Testis (tissue), 2 donors: ENCODE results near the gene SARDH.

Experiments used
- CTCF ChIP-seq, 3 experiments: fragments of 450-650 bp in 2 of 3; fragments of 200-600 bp in 1 of 3; sonication (generic) in 1 of 3; IDR thresholded peaks; one replicate each; pipeline ENCODE4 v1.5.1; 2016 to 2019; ENCODE audit warnings: antibody characterized with exemption in 3 of 3, mild to moderate bottlenecking in 2 of 3, moderate library complexity in 1 of 3
- POLR2A ChIP-seq: fragments of 450-650 bp; IDR thresholded peaks from one replicate; pipeline ENCODE4 v1.6.1; 2017; ENCODE audit warnings: antibody characterized with exemption, mild to moderate bottlenecking, moderate library complexity

GRCh38 chr9:133691191-133691590 lies 47.0 kb downstream of the SARDH start:
- TF ChIP-seq CTCF (IDR thresholded peaks at IDR 0.05) (no peak), POLR2A (no peak)
